Measurements from ENCODE around the gene AP1M1.

DNA sequence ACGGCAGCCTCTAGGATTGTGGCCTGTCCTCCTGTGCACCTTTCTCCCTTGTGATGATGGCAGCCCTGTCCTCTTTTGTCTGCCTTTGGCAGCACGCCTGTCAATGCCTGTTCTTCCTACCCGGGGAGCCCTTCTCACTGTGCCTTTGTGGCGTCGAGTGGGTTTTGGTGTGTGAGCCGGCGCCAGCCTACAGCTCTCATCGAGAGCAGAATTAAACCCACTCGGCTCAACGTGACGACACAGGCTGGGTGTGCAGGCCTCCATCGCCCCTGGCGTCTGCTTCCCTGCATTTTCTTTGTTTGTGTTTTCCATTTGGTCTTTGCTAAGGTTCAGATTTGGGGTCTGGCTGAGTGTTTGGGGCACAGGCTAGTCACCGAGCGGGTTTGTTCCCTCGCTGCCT lies 34.4 kb downstream of the AP1M1 start:
- no peak for TF ChIP-seq CTCF (IDR thresholded peaks at IDR 0.05 in 4 of 5, conservative IDR thresholded peaks at IDR 0.05 in 1 of 5)
- TF ChIP-seq POLR2A (IDR thresholded peaks at IDR 0.05) = no peak

Measured in gastrocnemius medialis (tissue), 4 donors.